Measurements from ENCODE around the gene MCTP2.

MCTP2 gene

GRCh38 chr15:94379986-94380385 is 148.6 kb downstream of the MCTP2 start:
- DNase-seq (ENCODE audit: insufficient read length, low spot score) (no peak), FAIRE-seq (no peak)
- TF ChIP-seq POLR2A (IDR thresholded peaks at IDR 0.05; ENCODE audit: low read depth, low read length) = no peak

GRCh38 chr15:94380798-94381197 is 149.4 kb downstream of the MCTP2 start:
- FAIRE-seq = no peak
- no peak for TF ChIP-seq POLR2A (IDR thresholded peaks at IDR 0.05; ENCODE audit: low read depth, low read length)
- no peak for DNase-seq (ENCODE audit: insufficient read length, low spot score)

- no peak for TF ChIP-seq POLR2A (IDR thresholded peaks at IDR 0.05; ENCODE audit: low read depth, low read length)
- DNase-seq (ENCODE audit: insufficient read length, low spot score) = no peak
- no peak for FAIRE-seq
Observed at GRCh38 chr15:94381384-94381783, 150.0 kb downstream of the MCTP2 start.

GRCh38 chr15:94383041-94383440 is 151.7 kb downstream of the MCTP2 start:
- no peak for TF ChIP-seq POLR2A (IDR thresholded peaks at IDR 0.05; ENCODE audit: low read depth, low read length)
- no peak for DNase-seq (ENCODE audit: insufficient read length, low spot score)
- no peak for FAIRE-seq

- no peak for TF ChIP-seq POLR2A (IDR thresholded peaks at IDR 0.05; ENCODE audit: low read depth, low read length)
- FAIRE-seq (no peak), DNase-seq (ENCODE audit: insufficient read length, low spot score) (no peak)
Observed at GRCh38 chr15:94383706-94384105, 152.3 kb downstream of the MCTP2 start.

- no peak for DNase-seq (ENCODE audit: insufficient read length, low spot score)
- no peak for FAIRE-seq
- no peak for TF ChIP-seq POLR2A (IDR thresholded peaks at IDR 0.05; ENCODE audit: low read depth, low read length)
Observed at GRCh38 chr15:94385441-94385840, 154.1 kb downstream of the MCTP2 start.

- no peak for FAIRE-seq
- no peak for DNase-seq (ENCODE audit: insufficient read length, low spot score)
- TF ChIP-seq POLR2A (IDR thresholded peaks at IDR 0.05; ENCODE audit: low read depth, low read length) = no peak
Observed at GRCh38 chr15:94386351-94386750, 155.0 kb downstream of the MCTP2 start.

GRCh38 chr15:94387442-94387841 is 156.1 kb downstream of the MCTP2 start:
- no peak for TF ChIP-seq POLR2A (IDR thresholded peaks at IDR 0.05; ENCODE audit: low read depth, low read length)
- DNase-seq (ENCODE audit: insufficient read length, low spot score) (no peak), FAIRE-seq (no peak)

- FAIRE-seq (no peak), DNase-seq (ENCODE audit: insufficient read length, low spot score) (no peak)
- no peak for TF ChIP-seq POLR2A (IDR thresholded peaks at IDR 0.05; ENCODE audit: low read depth, low read length)
Observed at GRCh38 chr15:94387849-94388441, 156.6 kb downstream of the MCTP2 start.

GRCh38 chr15:94395640-94396039 is 164.3 kb downstream of the MCTP2 start:
- no peak for TF ChIP-seq POLR2A (IDR thresholded peaks at IDR 0.05; ENCODE audit: low read depth, low read length)
- no peak for DNase-seq (ENCODE audit: insufficient read length, low spot score)
- FAIRE-seq = no peak

GRCh38 chr15:94397337-94397736 is 166.0 kb downstream of the MCTP2 start:
- DNase-seq (ENCODE audit: insufficient read length, low spot score) (no peak), FAIRE-seq (no peak)
- TF ChIP-seq POLR2A (IDR thresholded peaks at IDR 0.05; ENCODE audit: low read depth, low read length) = no peak

GRCh38 chr15:94398001-94398400 is 166.6 kb downstream of the MCTP2 start:
- FAIRE-seq (no peak), DNase-seq (ENCODE audit: insufficient read length, low spot score) (no peak)
- no peak for TF ChIP-seq POLR2A (IDR thresholded peaks at IDR 0.05; ENCODE audit: low read depth, low read length)

- no peak for TF ChIP-seq POLR2A (IDR thresholded peaks at IDR 0.05; ENCODE audit: low read depth, low read length)
- DNase-seq (ENCODE audit: insufficient read length, low spot score) = no peak
- FAIRE-seq = no peak
Observed at GRCh38 chr15:94400526-94401298, 169.4 kb downstream of the MCTP2 start.

- FAIRE-seq (no peak), DNase-seq (ENCODE audit: insufficient read length, low spot score) (no peak)
- TF ChIP-seq POLR2A (IDR thresholded peaks at IDR 0.05; ENCODE audit: low read depth, low read length) = no peak
Observed at GRCh38 chr15:94403331-94403730, 172.0 kb downstream of the MCTP2 start.

- DNase-seq (ENCODE audit: insufficient read length, low spot score) = no peak
- no peak for FAIRE-seq
- TF ChIP-seq POLR2A (IDR thresholded peaks at IDR 0.05; ENCODE audit: low read depth, low read length) = no peak
Observed at GRCh38 chr15:94404733-94405283, 173.4 kb downstream of the MCTP2 start.
